ENCODE results near the gene CEPT1. TPM values are rescaled to one million over a fixed set of nuclear protein-coding genes. Genes with fewer than 3 reads are reported as not detected.
"Not testable (repeated sequence)": the region's sequence is repeated elsewhere in the genome, so short reads cannot be mapped to it uniquely, and the experiment has no call there.

The CEPT1 gene
- total RNA-seq (27.9 and 29.1 TPM in 2 replicates), polyA plus RNA-seq (13.6 and 14.3 TPM in 2 replicates), polyA minus RNA-seq (31.4 and 34.9 TPM in 2 replicates), Bru-seq, nascent RNA (percentile 84 among the genes with signal in this experiment), BruChase-seq, experiment 1, labeled RNA remaining after a 6-hour chase (percentile 79 among the genes with signal in this experiment), BruChase-seq, experiment 2, labeled RNA remaining after a 2-hour chase (percentile 89 among the genes with signal in this experiment)
- polyA plus RNA-seq (2011; cell fraction: cytosol; rRNA removed) = 10.6 and 11.2 TPM in 2 replicates
- polyA plus RNA-seq (2011; cell fraction: nucleus; rRNA removed) = 23.0 and 29.0 TPM in 2 replicates
- 16.5 and 23.2 TPM in 2 replicates for polyA plus RNA-seq (2012)
- polyA minus RNA-seq (2011; cell fraction: cytosol; rRNA and poly(A)+ RNA removed) = 25.1 TPM
- polyA minus RNA-seq (2011; cell fraction: nucleus; rRNA and poly(A)+ RNA removed) = 28.9 and 36.7 TPM in 2 replicates
- long read RNA-seq, full-length matches to known transcripts = 22 of 24 reads
- long read RNA-seq, partial matches to known transcripts = 2 of 24 reads
- long read RNA-seq, other reads (novel, unspliced or antisense) = 0 of 24 reads

GRCh38 chr1:111139956-111140679, at the start of gene CEPT1, which contains the start of gene DRAM2:
Gene CEPT1, plus strand, starts transcription at chr1:111140223. Its CDS starts 7,492 bp downstream, at chr1:111147715.
Gene DRAM2, minus strand, starts transcription at chr1:111140093. Its CDS starts 8,539 bp downstream, at chr1:111131554.
- CTCF ChIA-PET = no interaction called here
- Histone ChIP-seq H3K27me3 (ENCODE audit: control insufficient read depth in 2 of 2, insufficient read depth in 2 of 2, low read length in 2 of 2) (no peaks in the 10 kb centered on the region), H3K4me1 (ENCODE audit: control insufficient read depth, extremely low read depth, insufficient read depth, low read length) (peaks cover 18% of the 10 kb centered on the region), H3K9me1 (replicated peaks; ENCODE audit: control insufficient read depth, extremely low read depth, insufficient read depth, low read length) (no peaks in the 10 kb centered on the region), H3K27ac (ENCODE audit: insufficient read depth, low read depth, low read length) (peak within 1 kb of the TSS; percentile 83), H3K79me2 (ENCODE audit: control insufficient read depth, insufficient read depth, low read length) (peaks cover 61% of the 10 kb centered on the region), H3K4me2 (ENCODE audit: insufficient read depth, low read length) (peak within 1 kb of the TSS; percentile 92), H2AFZ (ENCODE audit: low read depth, low read length) (peak within 1 kb of the TSS; percentile 95), H3K9ac (replicated peaks; ENCODE audit: extremely low read depth, insufficient read depth, low read length) (peak within 1 kb of the TSS; percentile 90), H3K4me3 (replicated peaks in 1 of 3; ENCODE audit: insufficient read depth in 1 of 3, low read depth in 1 of 3, low read length in 3 of 3) (peak within 1 kb of the TSS; percentile 70 to 93 (median 88)), H4K20me1 (replicated peaks; ENCODE audit: control insufficient read depth, extremely low read depth, insufficient read depth, low read length) (no peaks in the 10 kb centered on the region), H3K9me3 (replicated peaks; ENCODE audit: control insufficient read depth, insufficient read depth, low read length) (no peaks in the 10 kb centered on the region), H3K36me3 (ENCODE audit: control insufficient read depth in 2 of 2, extremely low read depth in 1 of 2, insufficient read depth in 2 of 2, low read length in 2 of 2) (peaks cover 0 to 2% of the 10 kb centered on the region in 2 experiments)
- BruUV-seq (replicated peaks) = no TSS peak
- POLR2A ChIA-PET = interaction anchor here (1.2 kb wide), 1 partner anchor 17 kb away, joined by 3 read pairs; no protein-coding TSS in a partner anchor
- peak; percentile 60 for TF ChIP-seq POLR2AphosphoS5 (IDR thresholded peaks at IDR 0.05; ENCODE audit: insufficient read depth, low read depth, low read length)
- TF ChIP-seq MAX (IDR thresholded peaks at IDR 0.05; ENCODE audit: insufficient read depth, insufficient read length) = no peak
- no peak for TF ChIP-seq GATA2 (IDR thresholded peaks at IDR 0.05; ENCODE audit: insufficient read depth, insufficient read length, low read depth, low read length)
- peak; percentile 89 for TF ChIP-seq POLR2A (IDR thresholded peaks at IDR 0.05; ENCODE audit: low read depth, low read length)
- dilution Hi-C loops (cut with MboI; ENCODE audit: extremely low pct_ligation_motif_present, low sequenced_read_pairs) (no loop called here), intact Hi-C loops (cut with micrococcal nuclease) (loop anchor here (1.0 to 5.0 kb wide), 2 partner anchors 8 to 178 kb away; partner anchors contain the start of gene LRIF1)
- DNase-seq (ENCODE audit: low read depth, low spot score) = peak; percentile 95
- no peak for FAIRE-seq

- H3K9me1 ChIP-seq (replicated peaks; ENCODE audit: control insufficient read depth, extremely low read depth, insufficient read depth, low read length); H3K79me2 ChIP-seq (ENCODE audit: control insufficient read depth, insufficient read depth, low read length); H3K36me3 ChIP-seq (ENCODE audit: control insufficient read depth in 2 of 2, extremely low read depth in 1 of 2, insufficient read depth in 2 of 2, low read length in 2 of 2); POLR2A ChIA-PET; H3K4me3 ChIP-seq (replicated peaks in 1 of 3; ENCODE audit: insufficient read depth in 1 of 3, low read depth in 1 of 3, low read length in 3 of 3); H3K4me1 ChIP-seq (ENCODE audit: control insufficient read depth, extremely low read depth, insufficient read depth, low read length); H2AFZ ChIP-seq (ENCODE audit: low read depth, low read length); H3K27ac ChIP-seq (ENCODE audit: insufficient read depth, low read depth, low read length); H3K9me3 ChIP-seq (replicated peaks; ENCODE audit: control insufficient read depth, insufficient read depth, low read length); H4K20me1 ChIP-seq (replicated peaks; ENCODE audit: control insufficient read depth, extremely low read depth, insufficient read depth, low read length); CTCF ChIA-PET; DNase-seq (ENCODE audit: low read depth, low spot score); dilution Hi-C loops (cut with MboI; ENCODE audit: extremely low pct_ligation_motif_present, low sequenced_read_pairs); H3K27me3 ChIP-seq (ENCODE audit: control insufficient read depth in 2 of 2, insufficient read depth in 2 of 2, low read length in 2 of 2); intact Hi-C loops (cut with micrococcal nuclease); H3K4me2 ChIP-seq (ENCODE audit: insufficient read depth, low read length); H3K9ac ChIP-seq (replicated peaks; ENCODE audit: extremely low read depth, insufficient read depth, low read length); FAIRE-seq; BruUV-seq (replicated peaks): not testable (repeated sequence)
Measured at GRCh38 chr1:111095421-111095820, 44.6 kb upstream of the CEPT1 start.

All from endothelial cell of umbilical vein (primary cell).